HG02642 (cell line): ENCODE measurements around the gene DAPK1.

Experiments used
- ATAC-seq: cut with Tn5 transposase; IDR thresholded peaks from one replicate; pipeline ENCODE4 v1.9.1; 2021; ENCODE audit warnings: mild to moderate bottlenecking; ENCODE audit not compliant: unreplicated experiment, poor library complexity

Gene DAPK1

GRCh38 chr9:87628346-87628745, 130.7 kb downstream of the DAPK1 start:
- ATAC-seq, result no peak

GRCh38 chr9:87629104-87629503, 131.4 kb downstream of the DAPK1 start:
- no peak for ATAC-seq

- no peak for ATAC-seq
Measured at GRCh38 chr9:87630266-87630665, 132.6 kb downstream of the DAPK1 start.

GRCh38 chr9:87630846-87631245, 133.2 kb downstream of the DAPK1 start:
- ATAC-seq, result no peak

- ATAC-seq, result no peak
Measured at GRCh38 chr9:87635656-87636501, 138.2 kb downstream of the DAPK1 start.

- no peak for ATAC-seq
Measured at GRCh38 chr9:87638292-87638691, 140.6 kb downstream of the DAPK1 start.

- ATAC-seq, result no peak
Measured at GRCh38 chr9:87639949-87640348, 142.3 kb downstream of the DAPK1 start.

- no peak for ATAC-seq
Measured at GRCh38 chr9:87640385-87640795, 142.7 kb downstream of the DAPK1 start.

- ATAC-seq, result no peak
Measured at GRCh38 chr9:87641067-87641466, 143.4 kb downstream of the DAPK1 start.

- no peak for ATAC-seq
Measured at GRCh38 chr9:87642330-87643106, 144.9 kb downstream of the DAPK1 start.

GRCh38 chr9:87643107-87643650, 145.5 kb downstream of the DAPK1 start:
- no peak for ATAC-seq

GRCh38 chr9:87643778-87644570, 146.3 kb downstream of the DAPK1 start:
- ATAC-seq, result no peak

GRCh38 chr9:87644659-87645058, 147.0 kb downstream of the DAPK1 start:
- ATAC-seq, result no peak

- ATAC-seq, result no peak
Measured at GRCh38 chr9:87646546-87646945, 148.9 kb downstream of the DAPK1 start.

GRCh38 chr9:87647114-87647513, 149.4 kb downstream of the DAPK1 start:
- no peak for ATAC-seq

- ATAC-seq, result no peak
Measured at GRCh38 chr9:87648606-87649005, 150.9 kb downstream of the DAPK1 start.

- ATAC-seq, result no peak
Measured at GRCh38 chr9:87650611-87651295, 153.1 kb downstream of the DAPK1 start.

- ATAC-seq, result no peak
Measured at GRCh38 chr9:87651431-87651830, 153.8 kb downstream of the DAPK1 start.

- no peak for ATAC-seq
Measured at GRCh38 chr9:87653941-87654340, 156.3 kb downstream of the DAPK1 start.

GRCh38 chr9:87655731-87656130, 158.1 kb downstream of the DAPK1 start:
- ATAC-seq, result no peak
